GM18861 (cell line): ENCODE measurements around the gene FOXF2.

Source experiments
- ATAC-seq: cut with Tn5 transposase; IDR thresholded peaks from one replicate; pipeline ENCODE4 v1.9.1; 2021; ENCODE audit not compliant: unreplicated experiment

FOXF2 gene

GRCh38 chr6:1390133-1390945 is 963 bp downstream of the FOXF2 start:
- ATAC-seq, result no peak

DNA sequence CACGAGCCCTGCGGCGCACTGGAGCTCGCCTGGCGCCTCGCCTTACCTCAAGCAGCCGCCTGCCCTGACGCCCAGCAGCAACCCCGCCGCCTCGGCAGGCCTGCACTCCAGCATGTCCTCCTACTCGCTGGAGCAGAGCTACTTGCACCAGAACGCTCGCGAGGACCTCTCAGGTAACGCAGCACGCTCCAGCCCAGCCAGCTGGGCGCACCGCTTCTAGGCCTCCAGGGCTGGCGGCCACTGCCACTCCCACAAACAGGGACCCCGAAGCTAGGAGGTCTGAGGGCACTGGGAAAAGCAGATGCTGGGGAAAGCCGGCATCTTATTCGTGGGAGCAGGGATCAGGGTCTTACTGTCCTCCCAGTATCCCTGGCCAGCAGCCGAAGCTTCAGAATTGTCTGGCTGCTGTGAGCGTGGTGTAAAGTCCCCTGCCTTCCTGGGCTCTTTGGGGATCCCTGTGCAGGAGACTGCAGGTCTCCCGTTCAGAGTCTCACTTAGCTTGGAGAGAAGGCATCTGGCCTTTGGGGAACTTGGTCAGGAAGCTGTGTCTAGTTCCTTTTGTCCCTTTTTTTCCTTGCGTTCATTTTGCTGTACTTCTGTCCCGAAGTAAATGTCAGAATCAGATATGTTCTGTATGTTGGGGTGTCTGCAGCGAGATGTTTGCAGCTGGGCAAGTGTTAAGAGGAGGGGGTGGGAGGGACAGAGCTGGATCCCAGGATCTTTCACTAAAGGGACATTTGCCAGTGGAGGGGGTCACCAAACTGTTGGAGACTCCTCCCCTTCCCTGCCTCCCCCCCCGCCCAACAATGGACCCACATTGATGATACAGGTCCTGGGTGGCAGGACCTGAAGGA is 1.8 kb downstream of the FOXF2 start:
- ATAC-seq, result no peak

DNA sequence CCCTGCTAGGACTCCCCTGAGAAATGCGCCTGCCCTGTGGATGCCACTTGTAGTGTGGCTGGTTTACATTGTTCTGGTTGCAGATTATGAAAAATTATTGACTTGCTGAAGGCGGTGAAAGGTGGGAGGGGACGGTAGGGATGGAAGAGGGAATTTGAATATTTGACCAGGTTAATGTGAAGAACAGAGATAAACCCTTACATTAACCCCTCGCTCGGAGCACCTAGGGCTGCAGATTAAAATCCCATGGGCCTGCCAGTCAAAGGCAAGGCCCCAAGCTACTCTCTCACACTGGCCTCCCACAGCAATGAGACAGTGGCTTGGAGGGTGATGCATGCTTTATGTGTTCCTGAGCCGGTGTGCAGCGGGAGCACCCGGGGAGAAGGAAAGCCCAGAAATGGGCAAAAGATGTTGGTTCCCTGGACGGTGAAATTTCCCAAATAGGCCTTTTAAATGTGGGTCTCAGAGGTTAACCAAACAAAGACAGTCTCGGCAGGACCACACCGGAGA is 2.5 kb downstream of the FOXF2 start:
- no peak for ATAC-seq

GRCh38 chr6:1392813-1393640 is 3.7 kb downstream of the FOXF2 start:
- ATAC-seq, result no peak

- no peak for ATAC-seq
Measured at GRCh38 chr6:1393641-1394283, 4.4 kb downstream of the FOXF2 start.

DNA sequence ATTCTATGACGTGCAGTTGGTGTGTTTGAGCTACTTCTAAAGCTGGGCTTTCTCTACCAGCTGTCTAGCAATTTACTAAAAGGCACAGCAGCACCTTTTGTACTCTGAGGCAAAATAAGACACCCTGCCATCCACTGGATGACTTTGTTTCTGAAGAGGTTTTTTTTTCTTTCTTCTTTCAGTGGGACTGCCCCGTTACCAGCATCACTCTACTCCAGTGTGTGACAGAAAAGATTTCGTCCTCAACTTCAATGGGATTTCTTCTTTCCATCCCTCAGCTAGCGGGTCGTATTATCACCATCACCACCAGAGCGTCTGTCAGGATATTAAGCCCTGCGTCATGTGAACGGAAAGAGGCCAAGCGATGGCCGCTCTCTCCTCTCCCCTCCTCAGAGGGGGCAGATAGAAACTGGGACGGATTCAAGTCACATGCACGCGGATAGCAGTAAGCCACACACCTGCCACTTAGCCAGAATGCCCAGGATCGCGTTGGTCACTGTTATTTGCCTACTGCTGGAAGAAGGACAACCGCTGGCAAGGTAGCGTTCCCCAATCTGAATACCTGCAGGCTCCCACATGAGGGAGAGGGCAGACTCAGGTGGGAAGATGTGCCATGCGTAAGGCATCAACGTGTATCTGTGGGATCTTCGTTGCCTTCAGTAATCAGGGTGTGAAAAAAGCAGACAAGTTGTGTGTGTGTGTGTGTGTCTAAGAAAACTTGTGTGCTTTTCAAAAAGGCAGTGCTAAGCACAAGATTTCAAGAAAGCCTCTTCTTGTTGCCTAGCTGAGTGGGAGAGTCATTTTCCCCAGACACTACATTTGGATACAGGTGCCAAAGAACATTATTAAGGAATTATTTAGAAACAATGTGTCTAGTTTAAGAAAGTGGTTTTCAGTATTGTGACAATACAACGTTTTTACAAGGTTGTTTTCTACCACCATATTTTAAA is 5.4 kb downstream of the FOXF2 start:
- no peak for ATAC-seq

GRCh38 chr6:1395506-1395905 is 6.1 kb downstream of the FOXF2 start:
- ATAC-seq, result no peak

- no peak for ATAC-seq
Measured at GRCh38 chr6:1395941-1396908, 6.8 kb downstream of the FOXF2 start.

DNA sequence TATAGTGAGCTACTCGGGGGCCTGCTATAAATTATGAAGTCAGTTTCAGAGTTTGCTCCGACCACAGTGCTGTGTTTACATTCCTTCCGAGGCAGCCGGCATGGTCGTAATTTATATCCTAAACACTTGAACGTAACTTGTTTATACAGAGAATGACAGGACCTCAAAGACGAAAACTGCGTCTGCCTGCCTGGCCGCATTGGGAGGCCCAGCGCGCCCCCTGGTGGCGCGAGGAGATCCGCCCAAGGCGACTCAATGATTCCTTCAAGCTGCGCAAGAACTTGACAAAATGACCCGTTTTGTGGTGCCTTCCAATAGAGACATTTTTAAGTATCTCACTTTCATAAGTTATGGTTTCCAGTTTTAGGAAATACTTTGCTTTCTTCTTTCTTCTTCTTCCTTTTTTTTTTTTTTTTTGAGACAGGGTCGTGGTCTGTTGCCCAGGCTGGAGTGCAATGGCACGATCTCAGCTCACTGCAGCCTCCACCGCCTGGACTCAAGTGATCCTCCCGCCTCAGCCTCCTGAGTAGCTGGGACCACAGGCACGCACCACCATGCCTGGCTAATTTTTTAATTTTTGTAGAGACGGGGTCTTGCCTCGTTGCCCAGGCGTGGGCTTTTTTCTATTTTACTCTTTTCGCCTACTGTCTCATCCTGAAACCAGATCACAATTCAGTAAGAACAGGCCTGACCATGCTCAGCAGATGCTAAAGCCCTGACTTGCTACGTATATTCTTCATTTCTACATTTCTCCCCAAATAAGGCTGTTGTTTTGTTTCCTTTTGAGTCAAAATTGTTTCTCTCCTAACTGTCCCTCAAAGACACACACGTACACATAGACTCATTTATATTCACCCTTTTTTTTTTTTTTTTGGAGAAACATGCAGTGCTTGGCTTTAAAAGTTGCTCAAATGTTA is 7.8 kb downstream of the FOXF2 start:
- peak; percentile 56 for ATAC-seq

DNA sequence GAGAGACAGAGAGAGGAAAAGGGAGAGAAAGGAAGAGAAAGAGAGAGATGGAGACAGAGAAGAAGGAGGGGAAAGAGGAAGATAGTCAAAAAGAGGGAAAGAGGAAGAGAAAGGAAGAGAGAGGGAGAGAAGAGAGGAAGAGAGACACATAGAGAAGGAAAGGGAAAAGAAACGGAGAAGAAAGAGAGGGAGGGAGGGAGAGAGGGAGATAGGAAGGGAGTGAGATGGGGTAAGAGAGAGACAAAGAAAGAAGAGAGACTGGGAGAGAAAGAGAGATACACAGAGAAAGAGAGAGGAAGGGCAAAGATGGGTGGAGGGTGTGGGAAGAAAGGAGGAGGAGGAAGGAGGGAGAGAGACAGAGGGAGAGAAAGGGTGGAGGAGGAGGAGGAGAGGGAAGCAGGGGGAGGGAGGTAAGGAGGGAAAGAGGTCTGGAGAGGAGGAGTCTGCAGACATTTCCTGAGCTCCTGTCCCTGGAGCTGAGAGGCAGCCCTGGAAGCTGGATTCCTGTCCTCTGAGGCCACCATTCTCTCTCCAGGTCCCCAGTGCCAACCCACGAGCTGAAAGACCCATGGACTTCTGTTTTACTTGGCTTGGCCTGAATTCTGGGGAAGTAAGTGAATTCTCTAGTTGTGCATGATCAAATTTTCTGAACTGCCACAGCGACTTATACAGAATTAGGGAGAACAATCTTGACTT is 9.9 kb downstream of the FOXF2 start:
- ATAC-seq, result no peak

GRCh38 chr6:1400126-1400850 is 10.9 kb downstream of the FOXF2 start:
- no peak for ATAC-seq

DNA sequence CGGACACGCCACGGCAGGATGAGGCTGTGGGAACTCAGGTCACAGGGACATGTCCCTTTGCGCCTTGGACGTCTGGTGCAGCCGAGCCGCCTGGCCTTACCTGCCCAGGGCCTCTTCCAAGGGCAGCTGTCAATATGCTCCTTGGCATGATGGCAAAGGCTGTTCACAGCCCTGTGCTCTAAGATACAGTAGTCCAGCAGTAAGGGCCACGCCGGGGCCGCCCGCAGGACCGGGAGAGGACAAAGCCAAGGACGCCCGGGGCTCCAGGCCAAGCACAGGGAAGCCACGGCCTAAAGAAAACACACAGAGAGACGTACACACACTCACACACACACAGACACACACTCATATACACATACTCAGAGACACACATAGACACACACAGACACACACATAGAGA is 13.0 kb downstream of the FOXF2 start:
- ATAC-seq, result no peak

- no peak for ATAC-seq
Measured at GRCh38 chr6:1402868-1403267, 13.5 kb downstream of the FOXF2 start.

DNA sequence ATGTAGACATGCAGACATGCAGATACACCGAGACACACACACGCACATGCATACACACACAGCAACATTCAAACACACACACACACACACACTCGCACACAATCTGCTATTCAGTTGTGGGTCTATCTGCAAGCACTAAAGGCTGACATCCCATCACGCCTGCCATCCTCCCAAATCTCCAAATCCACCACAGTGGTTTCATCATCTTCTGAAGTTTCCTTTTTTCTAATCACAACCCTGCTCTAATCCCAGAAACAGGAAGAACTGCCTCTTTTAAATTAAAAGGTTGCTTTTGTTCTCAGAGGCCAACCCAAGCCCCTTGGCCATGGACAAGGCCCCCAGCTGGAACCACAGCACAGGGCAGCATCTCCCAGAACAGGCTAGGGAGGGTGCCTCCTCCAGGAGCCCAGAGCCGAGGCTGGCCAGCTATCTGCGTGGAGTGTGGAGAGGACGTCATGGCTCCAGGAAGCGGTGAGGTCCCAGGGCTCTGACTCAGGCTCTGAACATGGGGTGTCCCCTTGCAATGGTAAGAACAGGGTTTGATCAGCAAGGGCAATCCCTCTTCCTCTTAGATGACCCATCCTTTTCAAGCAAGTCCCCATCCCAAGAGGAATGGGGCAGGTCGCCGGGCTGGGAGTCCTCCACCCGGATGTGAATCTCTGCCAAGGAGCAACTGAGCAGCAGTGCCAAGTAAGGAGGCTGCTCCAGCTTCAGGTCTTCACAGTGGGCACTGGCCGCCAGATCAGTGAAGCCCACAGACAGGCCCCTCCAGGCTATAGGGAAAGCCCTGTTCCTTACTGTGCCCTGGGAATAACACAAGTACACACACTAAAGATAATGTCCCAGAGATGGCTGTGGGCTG is 14.7 kb downstream of the FOXF2 start:
- no peak for ATAC-seq

DNA sequence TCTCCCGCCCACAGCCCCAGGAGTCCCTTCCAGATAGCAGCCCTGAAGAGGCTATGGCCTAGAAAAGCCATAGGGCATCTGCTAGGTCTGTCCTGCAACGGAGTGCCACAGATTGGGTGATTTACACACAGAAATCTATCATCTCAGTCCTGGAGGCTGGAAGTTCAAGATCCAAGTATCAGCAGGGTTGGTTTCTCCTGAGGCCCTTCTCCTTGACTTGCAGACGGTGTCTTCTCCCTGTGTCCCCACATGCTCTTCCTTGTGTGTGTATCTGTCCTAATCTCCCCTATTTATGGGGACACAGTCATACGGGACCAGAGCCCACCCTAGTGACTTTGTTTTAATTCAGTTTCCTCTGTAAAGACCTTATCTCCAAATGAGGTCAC is 15.3 kb downstream of the FOXF2 start:
- ATAC-seq, result no peak
